ENCODE results near the gene CREBBP. TPM values are rescaled to one million over a fixed set of nuclear protein-coding genes. Genes with fewer than 3 reads are reported as not detected.
A peak's percentile ranks its signal among the peaks of the same experiment; 100 is the strongest.

The CREBBP gene
- total RNA-seq, 1 donor from 2014 or later, result 53.0 TPM

GRCh38 chr16:3821184-3821583 is 59.3 kb downstream of the CREBBP start:
- Mint-ChIP-seq H3K27ac (ENCODE audit: unreplicated experiment) (peak overlapping the region; percentile 59), H3K27me3 (ENCODE audit: low read depth, unreplicated experiment) (no peaks in the 10 kb centered on the region), H3K36me3 (ENCODE audit: low read depth, unreplicated experiment) (peaks cover 6% of the 10 kb centered on the region), H3K9me3 (ENCODE audit: unreplicated experiment) (peaks cover 1% of the 10 kb centered on the region), H3K4me3 (ENCODE audit: unreplicated experiment) (no peak overlapping the region), H3K4me1 (ENCODE audit: low read depth, unreplicated experiment) (peaks cover 76% of the 10 kb centered on the region)
- no peaks in the 10 kb centered on the region for H3K36me3 ChIP-seq (ENCODE audit: insufficient read depth, low read length)
- peaks cover 56% of the 10 kb centered on the region for H3K4me1 ChIP-seq (ENCODE audit: insufficient read depth, low read length)
- no peaks in the 10 kb centered on the region for H3K27me3 ChIP-seq (ENCODE audit: insufficient read depth, low read length)
- peaks cover 94% of the 10 kb centered on the region for H3K79me2 ChIP-seq (ENCODE audit: insufficient read depth, low read length)
- FAIRE-seq (no peak), DNase-seq (ENCODE audit: low read depth) (no peak)
- H4K20me1 ChIP-seq (ENCODE audit: insufficient read depth, low read length), result peaks cover 100% of the 10 kb centered on the region
- TF ChIP-seq CTCF (IDR thresholded peaks at IDR 0.05; ENCODE audit: insufficient read depth, low read depth, low read length) (no peak), EZH2 (IDR thresholded peaks at IDR 0.05; ENCODE audit: insufficient read depth, low read length) (no peak)
- H3K4me3 ChIP-seq (ENCODE audit: insufficient read depth, low read depth, low read length), result no peak overlapping the region
- H3K9ac ChIP-seq (ENCODE audit: low read length), result no peak overlapping the region
- no peak overlapping the region for H2AFZ ChIP-seq (ENCODE audit: low read depth, low read length)
- no peak overlapping the region for H3K4me2 ChIP-seq (ENCODE audit: low read length)
- H3K27ac ChIP-seq (ENCODE audit: low read depth, low read length), result no peak overlapping the region
- no peaks in the 10 kb centered on the region for H3K9me3 ChIP-seq (ENCODE audit: insufficient read depth, low read depth, low read length)

GRCh38 chr16:3819746-3820724 is 60.5 kb downstream of the CREBBP start:
- Histone ChIP-seq H3K27ac (ENCODE audit: low read depth, low read length) (peak overlapping the region; percentile 11), H3K9me3 (ENCODE audit: insufficient read depth, low read depth, low read length) (no peaks in the 10 kb centered on the region), H3K4me3 (ENCODE audit: insufficient read depth, low read depth, low read length) (no peak overlapping the region), H3K4me2 (ENCODE audit: low read length) (peak overlapping the region; percentile 64), H3K4me1 (ENCODE audit: insufficient read depth, low read length) (peaks cover 51% of the 10 kb centered on the region), H3K27me3 (ENCODE audit: insufficient read depth, low read length) (no peaks in the 10 kb centered on the region), H3K9ac (ENCODE audit: low read length) (no peak overlapping the region), H2AFZ (ENCODE audit: low read depth, low read length) (no peak overlapping the region), H3K36me3 (ENCODE audit: insufficient read depth, low read length) (no peaks in the 10 kb centered on the region), H3K79me2 (ENCODE audit: insufficient read depth, low read length) (peaks cover 95% of the 10 kb centered on the region), H4K20me1 (ENCODE audit: insufficient read depth, low read length) (peaks cover 95% of the 10 kb centered on the region)
- TF ChIP-seq CTCF (IDR thresholded peaks at IDR 0.05; ENCODE audit: insufficient read depth, low read depth, low read length) (no peak), EZH2 (IDR thresholded peaks at IDR 0.05; ENCODE audit: insufficient read depth, low read length) (no peak)
- H3K9me3 Mint-ChIP-seq (ENCODE audit: unreplicated experiment), result peaks cover 1% of the 10 kb centered on the region
- peak overlapping the region; percentile 64 for H3K27ac Mint-ChIP-seq (ENCODE audit: unreplicated experiment)
- no peaks in the 10 kb centered on the region for H3K27me3 Mint-ChIP-seq (ENCODE audit: low read depth, unreplicated experiment)
- peak overlapping the region; percentile 8 for H3K4me3 Mint-ChIP-seq (ENCODE audit: unreplicated experiment)
- peak; percentile 73 for FAIRE-seq
- H3K36me3 Mint-ChIP-seq (ENCODE audit: low read depth, unreplicated experiment), result peaks cover 5% of the 10 kb centered on the region
- peak; percentile 92 for DNase-seq (ENCODE audit: low read depth)
- peaks cover 72% of the 10 kb centered on the region for H3K4me1 Mint-ChIP-seq (ENCODE audit: low read depth, unreplicated experiment)

GRCh38 chr16:3819175-3819527 is 61.4 kb downstream of the CREBBP start:
- H3K27ac ChIP-seq (ENCODE audit: low read depth, low read length), result no peak overlapping the region
- no peaks in the 10 kb centered on the region for H3K27me3 Mint-ChIP-seq (ENCODE audit: low read depth, unreplicated experiment)
- H3K9ac ChIP-seq (ENCODE audit: low read length), result no peak overlapping the region
- DNase-seq (ENCODE audit: low read depth) (no peak), FAIRE-seq (no peak)
- peaks cover 95% of the 10 kb centered on the region for H4K20me1 ChIP-seq (ENCODE audit: insufficient read depth, low read length)
- no peak overlapping the region for H3K4me3 ChIP-seq (ENCODE audit: insufficient read depth, low read depth, low read length)
- TF ChIP-seq CTCF (IDR thresholded peaks at IDR 0.05; ENCODE audit: insufficient read depth, low read depth, low read length), result no peak
- no peak for TF ChIP-seq EZH2 (IDR thresholded peaks at IDR 0.05; ENCODE audit: insufficient read depth, low read length)
- H3K27ac Mint-ChIP-seq (ENCODE audit: unreplicated experiment), result peak overlapping the region; percentile 64
- H3K36me3 ChIP-seq (ENCODE audit: insufficient read depth, low read length), result no peaks in the 10 kb centered on the region
- H3K4me1 ChIP-seq (ENCODE audit: insufficient read depth, low read length), result peaks cover 42% of the 10 kb centered on the region
- H3K4me3 Mint-ChIP-seq (ENCODE audit: unreplicated experiment), result peak overlapping the region; percentile 18
- no peak overlapping the region for H2AFZ ChIP-seq (ENCODE audit: low read depth, low read length)
- no peaks in the 10 kb centered on the region for H3K27me3 ChIP-seq (ENCODE audit: insufficient read depth, low read length)
- peaks cover 5% of the 10 kb centered on the region for H3K36me3 Mint-ChIP-seq (ENCODE audit: low read depth, unreplicated experiment)
- H3K4me2 ChIP-seq (ENCODE audit: low read length), result peak overlapping the region; percentile 64
- peaks cover 63% of the 10 kb centered on the region for H3K4me1 Mint-ChIP-seq (ENCODE audit: low read depth, unreplicated experiment)
- peaks cover 1% of the 10 kb centered on the region for H3K9me3 Mint-ChIP-seq (ENCODE audit: unreplicated experiment)
- no peaks in the 10 kb centered on the region for H3K9me3 ChIP-seq (ENCODE audit: insufficient read depth, low read depth, low read length)
- peaks cover 96% of the 10 kb centered on the region for H3K79me2 ChIP-seq (ENCODE audit: insufficient read depth, low read length)

Data from astrocyte (in vitro differentiated cells and primary cell).